IPS DF 4.7 (cell line): ENCODE data around the gene RALA.
A peak's percentile ranks its signal among the peaks of the same experiment; 100 is the strongest.
"Not testable (repeated sequence)": the region's sequence is repeated elsewhere in the genome, so short reads cannot be mapped to it uniquely, and the experiment has no call there.

Experiments
- DNase-seq: peaks from one replicate; pipeline ENCODE4 v3.0.0-alpha.2; 2013; ENCODE audit warnings: low spot score; ENCODE audit errors: extremely low read depth

The RALA gene

DNA sequence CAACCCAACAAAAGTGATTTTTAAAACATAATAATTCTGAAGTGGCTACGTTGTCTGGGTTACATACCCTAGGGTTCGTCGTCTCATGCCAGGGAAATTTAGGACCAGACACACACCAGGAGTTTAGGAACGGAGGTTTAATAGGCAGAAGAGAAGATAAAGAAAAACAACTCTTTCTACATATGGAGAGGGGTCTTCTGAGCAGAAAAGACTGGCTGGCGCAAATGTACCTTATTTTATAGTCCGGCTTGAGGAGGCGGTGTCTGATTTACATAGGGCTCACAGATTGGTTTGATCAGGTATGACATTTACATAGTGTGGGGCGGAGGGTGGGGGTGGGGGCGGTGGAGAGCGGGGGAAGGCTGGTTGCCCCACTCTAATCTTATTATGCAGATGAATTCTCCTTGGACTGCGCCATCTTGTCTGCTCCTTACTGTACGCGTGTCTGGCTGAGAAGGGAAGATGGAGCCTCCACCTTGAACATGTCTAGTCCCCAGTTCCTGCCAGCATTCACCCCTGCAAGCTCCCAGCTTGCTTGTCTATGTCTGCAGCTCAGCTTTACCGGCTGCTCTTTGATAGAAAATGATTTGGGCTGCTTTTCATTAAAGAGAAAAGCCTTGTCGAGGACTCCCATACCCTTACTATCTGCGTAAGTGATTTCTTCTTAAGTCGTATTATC lies 98.7 kb downstream of the RALA start:
- no peak for DNase-seq

DNA sequence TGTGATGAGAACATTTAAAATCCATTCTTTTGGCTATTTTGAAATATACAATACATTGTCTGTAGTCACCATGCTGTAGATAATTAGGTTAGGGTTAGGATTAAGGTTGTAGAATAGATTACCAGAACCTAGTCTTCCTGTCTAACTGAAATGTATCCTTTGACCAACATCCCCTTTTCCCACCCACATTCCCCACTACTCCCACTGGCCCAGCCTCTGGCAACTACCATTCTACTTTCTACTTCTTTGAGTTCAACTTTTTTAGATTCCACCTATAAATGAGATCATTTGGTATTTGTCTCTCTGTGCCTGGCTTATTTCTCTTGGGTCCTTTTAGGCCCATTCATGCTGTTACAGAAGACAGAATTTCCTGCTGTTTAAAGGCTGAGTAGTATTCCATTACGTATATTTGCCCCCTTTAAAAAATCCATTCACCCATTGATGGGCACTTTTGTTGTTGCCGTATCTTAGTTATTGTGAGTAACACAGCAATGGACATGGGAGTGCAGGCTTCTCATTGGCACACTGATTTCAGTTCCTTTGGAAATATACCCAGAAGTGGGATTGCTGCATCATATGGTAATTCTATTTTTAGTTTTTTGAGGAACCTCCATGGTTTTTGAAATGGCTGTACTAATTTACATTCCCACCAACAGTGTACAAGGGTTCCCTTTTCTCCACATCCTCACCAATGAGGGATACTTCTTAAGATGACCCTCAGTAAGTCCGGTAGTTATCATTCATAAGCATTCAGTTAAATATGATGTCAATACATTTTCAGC lies 104.0 kb downstream of the RALA start:
- no peak for DNase-seq

DNA sequence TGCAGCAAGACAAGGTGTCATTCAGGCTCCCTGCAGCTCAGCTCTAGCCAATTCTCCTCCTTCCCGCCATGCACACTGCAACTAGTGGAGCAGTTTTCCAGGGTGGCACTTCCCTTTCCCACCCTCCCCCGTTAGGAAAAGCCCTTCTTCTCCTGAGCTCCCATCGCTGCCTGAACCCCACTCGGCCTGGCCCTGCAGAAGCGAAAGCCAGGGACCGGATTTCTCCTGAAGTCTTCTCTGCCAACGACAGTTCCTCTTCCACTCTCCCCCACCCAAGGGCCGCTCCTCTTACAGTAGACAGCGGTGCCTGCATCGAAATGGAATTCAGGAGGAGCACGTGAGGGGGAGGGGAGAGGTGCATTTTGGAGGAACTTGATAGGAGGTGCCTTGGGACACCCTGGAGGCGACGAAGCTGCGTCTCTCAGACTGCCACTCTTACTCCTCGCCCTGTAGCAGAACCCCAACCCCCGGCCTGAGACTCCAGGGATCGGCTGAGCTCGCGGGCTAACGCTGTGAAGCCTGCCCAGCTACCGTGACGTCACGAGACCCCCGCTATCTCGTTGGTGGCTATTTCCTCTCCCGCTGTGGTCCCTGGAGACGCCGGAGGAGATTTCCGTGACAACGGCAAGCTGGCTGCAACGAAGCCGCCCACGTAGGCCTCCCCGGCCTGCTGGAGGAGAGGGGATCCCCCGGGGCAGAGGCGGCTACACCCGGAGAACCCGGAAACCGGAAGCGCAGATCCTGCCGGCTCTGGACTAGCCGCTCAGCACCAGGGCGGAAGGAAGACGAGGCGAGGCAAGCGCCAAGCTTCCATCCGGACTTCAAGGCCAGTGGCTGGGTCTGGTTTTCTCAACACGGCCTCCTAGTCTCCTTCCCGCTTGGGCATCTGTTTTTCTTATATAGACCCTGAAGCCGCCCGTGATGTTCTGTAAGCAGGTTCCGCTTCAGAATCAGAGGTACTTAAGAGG lies 109.7 kb downstream of the RALA start:
- peak; percentile 91 for DNase-seq

DNA sequence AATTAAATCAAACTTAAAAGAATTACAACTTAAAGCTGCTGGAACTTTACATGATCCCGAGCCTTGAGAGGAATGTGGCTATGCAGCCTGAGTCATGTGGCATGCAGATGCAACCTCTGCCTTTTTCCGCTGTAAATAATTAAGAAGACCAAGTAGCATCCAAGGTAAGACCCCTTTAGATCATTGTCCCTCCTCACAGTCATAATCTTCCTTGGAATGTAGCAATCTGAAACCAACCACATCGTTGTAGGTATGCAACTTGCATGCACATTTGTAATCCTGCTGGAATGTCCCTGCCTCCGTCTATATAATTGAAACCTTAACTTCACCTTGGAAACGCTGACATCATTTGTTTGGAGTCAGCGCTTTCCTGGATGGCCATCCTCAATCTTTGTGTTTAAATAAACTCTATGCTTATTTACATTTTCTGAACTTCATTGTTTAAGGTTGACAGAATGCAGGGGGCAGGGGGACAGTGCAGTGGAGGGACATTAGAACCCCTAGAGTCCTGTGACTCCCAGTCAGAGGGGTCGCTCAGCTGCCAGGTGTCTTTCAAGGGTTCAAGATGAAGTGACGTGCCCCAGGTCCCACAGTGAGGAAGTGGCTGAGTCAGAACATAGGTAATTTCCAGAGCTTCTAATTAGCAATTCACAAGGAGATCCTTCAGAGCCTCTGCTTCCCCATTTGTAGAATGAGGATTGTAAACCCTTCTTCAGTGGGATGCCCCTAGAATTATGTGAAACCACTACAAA lies 110.7 kb downstream of the RALA start:
- DNase-seq, result no peak

DNA sequence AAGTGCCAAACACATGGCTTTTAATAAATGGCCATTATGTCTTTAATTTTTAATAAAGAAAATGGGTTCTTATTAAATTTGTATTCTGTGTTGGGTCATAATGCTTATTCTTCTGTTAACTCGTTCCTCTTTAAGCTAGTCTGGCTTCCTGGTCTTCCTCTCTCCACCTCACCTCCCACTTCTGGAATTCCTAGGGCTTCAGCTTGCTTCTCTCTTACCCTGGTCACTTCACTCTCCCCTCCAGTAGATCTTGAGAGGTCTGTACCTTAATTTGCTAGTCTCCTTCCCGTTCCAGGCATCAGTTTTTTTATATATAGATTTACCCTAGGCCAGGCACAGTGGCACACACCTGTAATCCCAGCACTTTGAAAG lies 111.2 kb downstream of the RALA start:
- DNase-seq, result no peak

DNA sequence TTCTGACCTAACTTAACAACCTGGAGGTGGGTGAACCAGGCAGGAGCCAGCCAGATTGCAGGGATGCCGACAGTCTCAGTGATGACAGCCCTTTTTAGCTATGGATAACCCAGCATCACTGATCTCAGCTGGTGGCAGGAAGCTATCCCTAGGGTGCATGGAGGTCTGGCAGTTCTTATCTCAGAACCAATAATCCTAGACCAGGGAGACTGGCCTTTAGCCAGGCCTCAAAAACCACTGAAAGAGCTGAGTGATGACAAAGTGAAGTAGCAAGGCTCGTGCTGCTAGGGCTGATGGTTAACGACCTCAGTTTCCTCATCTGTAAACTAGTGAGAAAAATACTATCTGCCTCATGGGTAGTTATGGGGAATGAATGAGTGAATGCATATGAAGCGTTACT lies 112.5 kb downstream of the RALA start:
- no peak for DNase-seq

DNA sequence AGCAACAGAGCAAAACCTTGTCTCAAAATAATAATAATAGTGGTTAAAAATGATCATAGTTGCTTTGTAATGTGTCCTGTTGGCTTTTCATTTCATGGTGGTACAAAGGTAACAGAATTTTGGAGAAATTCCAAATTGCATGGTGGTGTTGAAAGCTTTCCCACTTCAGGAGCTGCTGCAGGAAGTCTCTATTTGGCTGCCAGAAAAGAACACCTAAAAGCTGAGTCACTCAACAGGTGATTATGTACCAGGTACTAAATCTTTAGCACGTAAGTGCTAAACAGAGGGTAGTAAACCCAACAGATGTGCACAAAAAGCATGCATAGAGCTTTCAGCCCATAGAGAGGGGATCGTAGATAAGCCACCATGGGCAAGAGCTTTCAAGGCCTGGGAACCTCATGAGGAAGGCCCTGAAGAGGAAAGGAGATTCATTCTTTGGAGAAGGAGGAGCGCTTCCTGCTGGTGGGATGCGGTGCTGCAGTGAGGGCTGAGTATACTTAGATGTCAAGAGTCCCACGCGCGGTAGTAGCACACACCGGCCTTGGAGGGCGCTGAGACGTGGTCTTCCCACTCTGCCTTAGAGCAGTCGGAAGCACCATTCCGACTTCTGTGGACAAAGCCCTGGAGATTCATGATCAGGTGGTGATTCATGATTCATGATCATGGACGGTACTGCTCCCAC lies 118.7 kb downstream of the RALA start:
- peak; percentile 66 for DNase-seq

DNA sequence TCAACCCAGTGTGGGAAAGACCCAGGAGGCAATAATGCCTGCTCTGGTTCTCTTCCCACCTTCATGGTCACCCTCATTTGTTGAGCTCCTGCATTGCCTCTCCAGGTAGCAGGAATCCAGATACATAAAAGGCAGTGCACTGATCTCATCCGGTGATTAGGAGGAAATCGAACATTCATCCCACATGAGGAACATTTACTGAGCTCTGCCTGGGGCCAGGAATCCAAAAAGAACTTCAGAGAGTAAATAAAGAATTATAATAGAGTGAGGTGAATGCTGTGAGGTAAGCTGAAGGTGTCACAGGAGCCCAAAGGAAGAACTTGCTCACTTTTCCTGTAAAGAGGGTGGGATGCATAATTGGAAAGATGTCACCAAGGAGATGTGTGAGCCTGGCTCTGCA lies 121.2 kb downstream of the RALA start:
- DNase-seq, result no peak

DNA sequence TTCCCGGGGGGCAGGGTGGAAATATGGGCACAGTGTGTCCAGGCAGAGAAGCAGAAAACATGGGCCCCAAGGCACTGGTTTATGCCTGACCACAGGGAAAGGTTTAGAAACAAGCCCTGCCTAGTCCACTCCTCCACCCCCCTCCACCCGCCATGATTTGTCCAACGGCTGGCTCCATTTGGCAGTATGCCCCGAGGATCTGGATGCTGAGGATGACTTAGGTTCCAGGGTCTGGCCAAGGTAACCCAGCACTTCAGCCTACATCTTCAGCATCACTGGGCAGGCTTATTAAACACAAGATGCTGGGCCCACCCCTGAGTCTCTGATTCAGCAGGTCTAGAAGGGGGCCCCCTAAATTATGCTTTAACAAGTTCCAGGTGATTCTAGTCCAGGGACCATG lies 121.9 kb downstream of the RALA start:
- no peak for DNase-seq

DNA sequence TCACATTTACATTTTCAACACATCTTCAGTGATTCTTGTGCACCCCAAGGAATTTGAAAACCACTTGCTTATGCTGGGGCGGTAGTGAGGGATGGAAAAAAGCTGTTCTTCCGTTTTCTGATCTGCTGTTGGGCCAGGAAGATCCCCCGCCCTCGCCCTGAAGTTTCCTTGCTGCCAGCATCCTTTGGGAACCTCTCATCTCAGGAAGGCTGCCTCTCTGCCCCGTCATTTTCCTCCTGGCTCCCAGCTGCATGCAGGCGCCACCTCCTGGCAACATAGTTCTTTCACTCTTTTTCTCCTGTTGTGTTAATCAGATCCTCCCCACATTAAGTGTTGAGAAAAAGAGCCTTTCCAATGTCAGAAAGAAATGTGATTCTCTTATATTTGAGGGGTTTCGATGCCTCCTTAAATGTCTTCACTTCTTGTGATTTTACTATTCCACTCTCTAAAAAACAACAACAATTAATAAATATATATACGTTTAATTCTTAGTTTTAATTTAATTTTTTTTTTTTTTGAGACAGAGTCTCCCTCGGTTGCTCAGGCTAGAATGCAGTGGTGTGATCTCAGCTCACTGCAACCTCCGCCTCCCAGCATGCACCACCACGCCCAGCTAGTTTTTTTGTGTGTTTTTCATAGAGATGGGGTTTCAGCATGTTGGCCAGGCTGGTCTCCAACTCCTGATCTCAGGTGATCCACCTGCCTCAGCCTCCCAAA lies 122.9 kb downstream of the RALA start:
- DNase-seq, result no peak

DNA sequence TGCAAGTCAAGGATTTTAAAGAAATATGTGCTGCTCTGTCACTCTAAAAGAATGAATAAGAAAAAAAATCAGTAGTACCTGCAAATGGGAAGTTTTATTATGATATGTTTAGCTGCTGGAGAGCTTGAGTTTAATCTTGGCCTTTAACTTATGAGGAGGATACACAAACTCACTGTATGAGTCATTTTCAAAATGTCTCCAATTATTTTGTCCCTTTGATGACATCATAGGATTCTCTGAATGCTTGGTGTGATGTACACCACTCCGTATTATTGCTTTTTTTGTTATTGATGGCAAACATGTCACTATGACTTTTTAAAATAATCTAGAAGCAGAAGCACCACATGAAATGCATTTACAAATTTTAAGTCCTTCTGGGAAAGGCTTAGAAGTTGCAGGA lies 125.8 kb downstream of the RALA start:
- DNase-seq, result no peak

DNA sequence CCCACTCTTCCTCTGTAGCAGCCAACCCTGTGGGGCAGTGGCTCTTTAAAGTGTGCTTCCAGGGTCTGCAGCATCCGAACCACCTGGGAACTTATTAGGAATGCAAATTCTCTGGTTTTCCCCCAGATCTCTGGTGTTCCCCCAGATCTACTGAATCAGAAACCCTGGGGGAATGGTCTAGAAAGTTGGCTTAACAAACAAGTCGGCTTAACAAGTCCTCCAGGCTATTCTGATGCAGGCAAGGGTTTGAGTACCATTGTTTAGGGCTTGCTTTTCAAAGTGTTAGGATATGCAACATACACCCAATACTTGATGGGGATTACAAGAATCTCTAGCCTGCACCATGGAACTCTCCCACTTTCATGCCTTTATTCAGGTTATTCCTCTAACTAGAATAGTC lies 126.3 kb downstream of the RALA start:
- no peak for DNase-seq

DNA sequence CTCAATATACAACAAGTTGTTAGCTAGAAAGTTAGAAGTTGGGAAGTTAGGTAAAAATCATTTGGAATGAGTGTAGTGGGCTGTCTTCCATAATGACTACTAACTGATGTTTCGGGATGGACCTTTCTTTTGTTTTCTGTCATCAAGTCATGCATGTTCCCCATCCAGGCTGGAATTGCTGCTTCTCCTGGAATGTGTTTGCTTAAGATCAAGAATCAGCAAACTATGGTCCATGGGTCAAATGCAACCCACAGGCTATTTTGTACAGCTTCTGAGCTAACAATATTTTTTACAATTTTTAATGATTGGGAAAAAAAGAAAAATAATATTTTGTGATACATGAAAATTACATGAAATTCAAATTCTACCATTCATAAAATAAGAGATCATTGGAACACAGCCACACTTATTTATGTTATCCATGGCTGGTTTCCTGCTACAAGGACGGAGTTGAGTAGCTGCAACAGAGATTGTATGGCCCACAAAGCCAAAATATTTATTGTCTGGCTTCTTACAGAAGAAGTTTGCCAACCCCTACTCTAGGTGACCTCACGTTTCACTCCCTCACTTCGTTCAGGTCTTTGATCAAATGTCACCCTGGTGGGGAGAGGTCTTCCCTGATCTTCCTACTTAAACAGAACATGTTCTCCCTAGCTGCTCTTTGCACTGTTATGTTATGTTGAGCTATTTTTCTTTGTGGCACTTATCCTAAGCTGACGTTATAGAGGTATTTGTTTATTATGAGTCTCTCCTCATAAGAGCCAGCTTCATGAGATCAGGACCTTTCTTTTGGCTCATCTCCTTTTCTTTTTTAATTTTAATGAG lies 127.1 kb downstream of the RALA start:
- DNase-seq, result no peak

DNA sequence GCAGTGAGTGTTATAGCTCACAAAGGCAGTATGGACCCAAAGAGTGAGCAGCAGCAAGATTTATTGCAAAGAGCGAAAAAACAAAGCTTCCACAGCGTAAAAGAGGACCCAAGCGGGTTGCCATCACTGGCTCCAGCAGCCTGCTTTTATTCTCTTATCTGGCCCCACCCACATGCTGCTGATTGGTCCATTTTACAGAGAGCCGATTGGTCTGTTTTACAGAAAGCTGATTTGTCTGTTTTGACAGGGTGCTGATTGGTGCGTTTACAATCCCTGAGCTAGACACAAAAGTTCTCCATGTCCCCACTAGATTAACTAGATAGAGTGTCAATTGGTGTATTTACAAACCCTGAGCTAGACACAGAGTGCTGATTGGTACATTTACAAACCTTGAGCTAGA lies 129.9 kb downstream of the RALA start:
- not testable (repeated sequence) for DNase-seq

DNA sequence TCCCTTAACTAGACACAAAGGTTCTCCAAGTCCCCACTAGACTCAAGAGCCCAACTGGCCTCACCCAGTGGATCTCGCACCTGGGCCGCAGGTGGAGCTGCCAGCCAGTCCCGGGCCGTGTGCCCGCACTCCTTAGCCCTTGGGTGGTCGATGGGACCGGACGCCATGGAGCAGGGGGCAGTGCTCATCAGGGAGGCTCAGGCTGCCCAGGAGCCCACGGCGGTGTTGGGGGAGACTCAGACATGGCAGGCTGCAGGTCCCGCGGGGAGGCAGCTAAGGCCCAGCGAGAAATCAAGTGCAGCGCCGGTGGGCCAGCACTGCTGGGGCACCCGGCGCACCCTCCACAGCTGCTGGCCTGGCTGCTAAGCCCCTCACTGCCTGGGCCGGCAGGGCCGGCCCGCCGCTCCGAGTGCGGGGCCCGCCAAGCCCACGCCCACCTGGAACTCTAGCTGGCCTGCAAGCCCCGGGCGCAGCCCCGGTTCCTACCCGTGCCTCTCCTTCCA lies 130.5 kb downstream of the RALA start:
- no peak for DNase-seq

DNA sequence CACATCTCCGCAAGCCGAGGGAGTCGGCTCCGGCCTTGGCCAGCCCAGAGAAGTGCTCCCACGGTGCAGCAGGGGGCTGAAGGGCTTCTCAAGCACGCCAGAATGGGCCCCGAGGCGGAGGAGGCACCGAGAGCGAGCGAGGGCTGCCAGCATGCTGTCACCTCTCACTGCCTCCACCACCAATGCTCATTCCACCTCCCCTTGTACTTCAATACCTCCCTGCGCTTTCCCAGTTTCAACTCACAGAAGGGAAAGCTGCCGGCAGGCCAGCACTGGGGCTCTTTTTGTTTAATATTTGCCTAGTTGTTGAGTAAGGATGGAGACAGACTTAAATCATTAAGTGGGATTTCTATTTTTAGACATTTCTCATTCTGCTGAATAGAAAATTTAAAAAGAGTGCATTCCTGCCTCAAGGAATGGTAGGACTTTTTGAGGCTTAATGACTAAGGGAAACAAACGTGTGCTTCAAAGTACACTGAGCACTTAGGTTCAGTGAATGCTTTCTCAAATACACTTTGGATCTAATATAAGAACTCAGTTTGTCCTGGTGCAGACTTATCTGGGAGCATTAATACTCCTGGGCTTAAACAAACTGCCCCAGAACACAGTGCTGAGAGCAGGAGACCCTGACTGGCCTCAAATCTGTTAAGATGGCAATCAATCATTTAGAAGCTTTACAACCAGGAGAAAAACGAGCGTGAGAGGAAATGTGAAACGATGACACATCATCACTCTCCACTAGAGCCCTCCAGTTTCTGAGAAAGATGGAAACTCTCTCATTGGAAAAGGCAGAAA lies 131.2 kb downstream of the RALA start:
- no peak for DNase-seq

DNA sequence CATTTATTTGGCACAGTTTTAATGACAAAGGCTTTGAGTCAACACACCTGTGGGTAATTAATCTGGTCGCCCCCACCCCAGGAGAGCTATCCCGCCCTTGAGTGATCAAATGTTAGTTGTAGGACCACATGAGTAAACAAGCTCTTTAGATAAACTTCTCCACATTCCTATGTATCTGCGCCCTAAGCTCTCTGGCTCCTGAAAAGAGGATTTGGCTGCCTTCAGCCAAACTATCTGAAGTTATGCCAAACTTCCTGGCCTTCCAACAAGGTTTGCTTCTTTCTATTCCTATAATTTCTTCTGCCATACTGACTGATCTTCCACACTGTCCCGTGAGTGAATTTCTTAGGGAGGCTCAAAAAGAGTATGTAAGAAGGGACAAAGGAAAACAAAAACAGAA lies 134.2 kb downstream of the RALA start:
- no peak for DNase-seq
